ENCODE measurements around the gene CNN2.

Gene CNN2

GRCh38 chr19:996051-996838 lies 30.2 kb upstream of the CNN2 start:
- peak in 1 of 2 donors; percentile 10 for DNase-seq

DNA sequence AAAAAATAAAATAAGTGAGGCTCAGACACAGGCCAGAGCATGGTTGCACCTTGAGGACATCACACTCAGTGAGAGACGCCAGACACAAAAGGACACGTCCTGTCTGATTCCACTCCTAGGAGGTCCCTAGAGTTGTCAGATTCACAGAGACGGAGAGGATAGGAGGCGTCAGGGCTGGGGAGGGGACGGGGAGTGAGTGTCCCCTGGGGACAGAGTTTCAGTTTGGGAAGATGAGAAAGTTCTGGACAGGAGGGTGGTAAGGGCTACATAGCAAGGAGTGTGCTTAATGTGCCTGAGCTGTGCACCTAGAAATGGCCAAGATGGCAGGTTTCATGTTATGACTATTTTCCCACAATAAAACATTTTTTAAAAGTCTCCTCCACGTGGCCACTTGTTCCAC lies 28.3 kb upstream of the CNN2 start:
- DNase-seq = no peak

DNA sequence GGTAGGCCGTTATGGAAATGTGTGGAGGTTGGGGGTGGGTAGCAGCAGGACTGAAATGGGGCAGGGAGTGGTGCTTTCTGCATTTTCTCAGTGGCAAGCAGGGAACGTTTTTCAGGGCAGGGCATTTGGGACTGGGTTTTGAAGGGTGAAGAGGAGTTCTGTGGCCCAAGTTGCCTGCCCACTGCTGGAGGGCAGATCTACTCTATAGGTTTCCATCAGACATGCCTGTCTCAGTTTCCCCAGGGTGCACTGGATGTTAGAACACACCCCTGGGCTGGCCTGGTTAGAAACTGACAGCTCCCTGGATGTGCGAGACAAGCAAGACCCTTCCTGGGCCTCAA lies 27.1 kb upstream of the CNN2 start:
- no peak for DNase-seq

GRCh38 chr19:1000095-1000494 lies 26.3 kb upstream of the CNN2 start, which contains the start of gene GRIN3B:
TSS of gene GRIN3B (plus strand) at chr19:1000419. CDS start at chr19:1000438, 19 bp downstream.
- peak; percentile 5 to 7 for DNase-seq

GRCh38 chr19:1000591-1001537 lies 25.5 kb upstream of the CNN2 start:
- DNase-seq = no peak

DNA sequence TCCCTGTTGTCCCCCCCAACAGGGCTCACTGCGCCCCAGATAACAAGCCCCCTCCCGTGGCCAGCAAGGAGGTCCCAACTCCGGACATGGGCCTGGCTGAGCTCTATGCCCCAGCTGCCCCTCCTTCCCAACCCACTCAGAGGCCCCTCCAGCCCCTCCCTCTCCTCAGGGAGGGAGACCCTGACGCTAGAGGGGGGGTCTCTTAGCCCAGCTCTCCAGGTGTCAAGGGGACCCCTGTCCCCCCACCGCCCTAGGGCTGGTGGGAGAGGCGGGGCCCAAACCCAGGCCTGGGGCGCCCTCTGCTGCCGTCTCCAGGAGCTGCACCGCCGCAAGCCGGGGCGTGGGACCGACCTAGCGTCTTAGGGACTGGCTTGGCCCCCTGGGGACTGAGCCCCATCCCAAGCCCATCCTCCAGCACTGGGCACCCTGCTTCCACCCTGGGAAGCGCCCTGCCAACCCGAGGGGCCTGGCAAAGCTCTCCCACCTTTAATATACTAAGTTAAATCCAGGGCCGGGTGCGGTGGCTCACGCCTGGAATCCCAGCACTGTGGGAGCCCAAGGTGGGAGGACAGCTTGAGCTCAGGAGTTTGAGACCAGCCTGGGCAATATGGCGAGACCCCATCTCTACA lies 24.8 kb upstream of the CNN2 start:
- peak; percentile 38 to 42 for DNase-seq

- DNase-seq = no peak
Observed at GRCh38 chr19:1002600-1002999, 23.8 kb upstream of the CNN2 start.

DNA sequence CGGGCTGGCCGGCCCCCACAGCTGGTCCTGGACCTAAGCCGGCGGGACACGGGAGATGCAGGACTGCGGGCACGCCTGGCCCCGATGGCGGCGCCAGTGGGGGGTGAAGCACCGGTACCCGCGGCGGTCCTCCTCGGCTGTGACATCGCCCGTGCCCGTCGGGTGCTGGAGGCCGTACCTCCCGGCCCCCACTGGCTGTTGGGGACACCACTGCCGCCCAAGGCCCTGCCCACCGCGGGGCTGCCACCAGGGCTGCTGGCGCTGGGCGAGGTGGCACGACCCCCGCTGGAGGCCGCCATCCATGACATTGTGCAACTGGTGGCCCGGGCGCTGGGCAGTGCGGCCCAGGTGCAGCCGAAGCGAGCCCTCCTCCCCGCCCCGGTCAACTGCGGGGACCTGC lies 23.1 kb upstream of the CNN2 start:
- no peak for DNase-seq

DNA sequence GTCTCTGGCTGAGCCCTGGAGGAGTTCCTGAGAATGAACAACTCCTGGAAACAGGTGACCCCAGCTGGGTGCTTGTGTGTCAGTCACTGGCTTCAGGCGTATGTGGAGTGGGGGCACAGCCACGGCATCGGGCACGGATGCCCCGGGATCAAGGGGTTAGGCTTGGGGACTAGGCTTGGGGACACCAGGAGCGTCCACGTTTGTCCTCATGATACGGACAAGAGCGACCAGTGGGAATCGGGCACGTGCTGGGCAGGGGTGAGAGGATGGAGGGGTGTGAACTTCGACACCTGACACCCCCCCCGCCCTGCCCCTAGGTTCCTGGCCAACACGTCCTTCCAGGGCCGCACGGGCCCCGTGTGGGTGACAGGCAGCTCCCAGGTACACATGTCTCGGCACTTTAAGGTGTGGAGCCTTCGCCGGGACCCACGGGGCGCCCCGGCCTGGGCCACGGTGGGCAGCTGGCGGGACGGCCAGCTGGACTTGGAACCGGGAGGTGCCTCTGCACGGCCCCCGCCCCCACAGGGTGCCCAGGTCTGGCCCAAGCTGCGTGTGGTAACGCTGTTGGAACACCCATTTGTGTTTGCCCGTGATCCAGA lies 22.1 kb upstream of the CNN2 start:
- DNase-seq = no peak

GRCh38 chr19:1004803-1005664 lies 21.4 kb upstream of the CNN2 start:
- no peak for DNase-seq

- no peak for DNase-seq
Observed at GRCh38 chr19:1006711-1007398, 19.6 kb upstream of the CNN2 start.

GRCh38 chr19:1007399-1008251 lies 18.8 kb upstream of the CNN2 start:
- DNase-seq = no peak

DNA sequence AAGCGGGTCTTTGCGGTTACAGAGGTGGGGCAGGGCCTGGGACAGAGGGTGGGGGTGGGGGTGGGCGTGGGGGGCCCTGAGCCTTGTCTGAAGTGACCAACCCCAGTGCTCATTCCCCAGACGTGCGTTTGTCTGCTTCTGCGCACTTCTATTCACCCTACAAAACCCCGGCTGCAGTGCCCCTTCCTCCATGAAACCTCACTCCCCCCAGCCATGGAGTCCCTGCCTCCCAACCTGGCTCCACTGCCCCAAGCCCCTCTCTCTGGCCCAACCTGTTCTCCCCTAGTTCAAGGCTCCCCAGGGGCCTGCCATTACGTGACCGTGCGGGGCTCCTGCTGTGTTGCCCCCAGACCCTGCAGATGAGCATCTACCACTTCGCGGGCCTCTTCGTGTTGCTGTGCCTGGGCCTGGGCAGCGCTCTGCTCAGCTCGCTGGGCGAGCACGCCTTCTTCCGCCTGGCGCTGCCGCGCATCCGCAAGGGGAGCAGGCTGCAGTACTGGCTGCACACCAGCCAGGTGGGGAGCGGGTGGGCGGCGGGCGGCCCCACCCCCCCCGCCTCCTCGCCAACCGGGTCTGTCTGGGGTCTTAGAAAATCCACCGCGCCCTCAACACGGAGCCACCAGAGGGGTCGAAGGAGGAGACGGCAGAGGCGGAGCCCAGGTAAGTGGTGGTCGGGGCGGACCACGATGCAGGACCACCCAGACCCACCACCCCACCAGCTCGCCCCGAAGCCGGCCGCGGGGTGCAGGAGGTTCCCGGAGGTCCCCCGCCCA lies 18.0 kb upstream of the CNN2 start:
- no peak for DNase-seq

DNA sequence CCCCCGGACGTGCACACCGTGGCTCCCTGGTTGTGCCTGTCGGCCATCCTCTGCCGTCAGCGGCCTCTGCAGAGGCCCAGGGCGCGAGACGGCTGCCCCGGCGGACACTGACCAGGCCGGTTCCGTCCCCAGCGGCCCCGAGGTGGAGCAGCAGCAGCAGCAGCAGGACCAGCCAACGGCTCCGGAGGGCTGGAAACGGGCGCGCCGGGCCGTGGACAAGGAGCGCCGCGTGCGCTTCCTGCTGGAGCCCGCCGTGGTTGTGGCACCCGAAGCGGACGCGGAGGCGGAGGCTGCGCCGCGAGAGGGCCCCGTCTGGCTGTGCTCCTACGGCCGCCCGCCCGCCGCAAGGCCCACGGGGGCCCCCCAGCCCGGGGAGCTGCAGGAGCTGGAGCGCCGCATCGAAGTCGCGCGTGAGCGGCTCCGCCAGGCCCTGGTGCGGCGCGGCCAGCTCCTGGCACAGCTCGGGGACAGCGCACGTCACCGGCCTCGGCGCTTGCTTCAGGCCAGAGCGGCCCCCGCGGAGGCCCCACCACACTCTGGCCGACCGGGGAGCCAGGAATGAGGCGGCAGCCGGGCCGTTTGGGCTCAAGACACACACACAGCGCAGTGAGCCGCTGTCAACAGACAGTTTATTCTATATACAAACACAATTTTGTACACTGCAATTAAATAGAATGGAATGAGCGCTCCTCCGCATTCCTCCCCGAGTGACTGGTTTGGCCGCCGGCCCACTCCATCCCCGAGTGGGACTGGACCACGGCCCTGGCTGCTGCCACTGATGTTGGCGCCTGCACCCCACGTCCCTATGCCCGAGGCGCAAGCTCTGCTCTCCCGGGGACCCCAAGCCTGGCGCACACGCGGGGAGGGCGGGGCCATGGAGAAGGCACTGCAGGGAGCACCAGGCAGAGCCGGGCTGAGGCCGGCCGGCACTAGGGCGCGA lies 17.1 kb upstream of the CNN2 start:
- no peak for DNase-seq

DNA sequence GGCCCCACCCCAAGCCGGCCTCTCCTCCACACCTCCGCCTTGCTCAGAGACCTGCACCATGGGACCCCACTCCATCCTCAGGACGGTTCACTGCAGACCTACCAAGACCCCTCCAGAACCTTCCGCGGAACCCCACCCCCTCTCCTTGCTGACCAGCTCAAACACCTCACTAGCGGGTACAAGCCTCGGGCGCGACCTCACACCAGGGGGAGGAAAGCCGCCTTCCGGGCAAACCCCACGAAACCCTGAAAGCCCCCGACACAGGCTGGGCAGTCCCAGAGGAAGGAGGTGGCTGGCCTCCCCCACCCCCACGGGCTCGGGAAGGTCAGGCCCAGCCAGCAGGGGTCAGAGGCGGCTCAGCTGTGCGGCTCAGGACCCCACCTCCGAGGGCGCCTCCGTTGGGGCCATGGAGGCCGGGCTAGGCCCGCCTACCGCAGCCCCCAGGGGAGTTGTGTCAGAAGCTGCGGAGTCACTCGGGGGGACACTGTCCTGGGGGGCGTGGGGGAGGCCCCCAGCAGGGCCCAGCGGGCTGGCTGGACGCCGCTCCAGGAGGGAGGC lies 16.3 kb upstream of the CNN2 start:
- DNase-seq = no peak

DNA sequence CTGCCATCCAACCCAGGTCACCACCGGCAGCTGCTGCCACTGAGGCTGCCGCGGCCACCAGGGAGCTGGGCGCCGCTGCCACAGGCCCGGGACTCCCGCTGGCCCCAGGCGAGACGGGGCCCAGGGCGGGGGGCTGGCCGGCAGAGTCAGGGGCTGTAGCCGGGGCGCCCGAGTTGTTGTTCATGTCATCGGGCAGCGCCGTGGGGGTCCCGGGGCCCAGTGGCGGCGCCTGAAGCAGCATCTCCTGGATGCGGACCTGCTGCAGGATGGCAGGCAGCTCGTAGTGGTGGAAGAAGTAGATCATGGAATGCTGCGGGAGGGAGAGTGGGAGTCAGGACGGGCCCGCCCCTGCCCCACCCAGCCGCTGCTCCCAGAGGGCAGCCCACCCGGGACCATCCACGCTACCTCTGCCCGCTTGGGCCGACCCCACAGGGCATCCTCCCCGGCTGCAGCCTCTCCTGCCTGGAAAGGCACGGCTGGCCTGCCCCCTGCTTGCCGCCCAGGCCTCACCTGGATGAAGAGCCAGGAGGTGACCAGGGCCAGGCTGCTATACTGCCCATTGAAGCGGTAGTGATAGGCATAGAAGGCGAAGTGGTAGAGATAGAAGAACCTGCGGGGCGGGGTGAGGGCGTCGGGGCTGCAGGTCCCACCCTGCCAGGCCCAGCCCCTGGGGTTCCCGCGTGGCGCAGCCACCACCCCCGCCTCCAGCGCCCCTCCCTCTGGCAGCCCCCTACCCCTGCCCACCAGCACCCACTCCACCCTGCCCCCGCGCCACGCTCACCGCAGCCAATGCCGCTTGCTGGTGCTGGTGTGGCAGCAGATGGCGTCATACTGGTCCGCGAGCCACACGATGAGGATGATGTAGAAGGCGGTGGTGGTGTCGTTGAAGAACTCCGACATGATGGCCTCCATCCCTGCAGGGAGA lies 15.6 kb upstream of the CNN2 start:
- DNase-seq = no peak

- no peak for DNase-seq
Observed at GRCh38 chr19:1011831-1012333, 14.5 kb upstream of the CNN2 start.
